Endothelial cell of umbilical vein (primary cell): Measurements from ENCODE around the gene LRRC8B. TPM values are rescaled to one million over a fixed set of nuclear protein-coding genes. Genes with fewer than 3 reads are reported as not detected.

Experiments
- BruUV-seq: library from RNA; stranded (reverse); fragments of 400-500 nt; replicated peaks from 2 replicates; lab custom pipeline; 2021; lab: Mats Ljungman, UMichigan
- CTCF ChIA-PET: fragments of 300-600, 350-600 bp; sonication (Branson Sonifier 250); formaldehyde crosslinking; loops from one replicate; lab custom pipeline; 2021; ENCODE audit warnings: antibody characterized with exemption, inconsistent platforms; lab: Charles Lee
- POLR2A ChIA-PET: fragments of 300-600, 350-600 bp; sonication (Branson Sonifier 250); formaldehyde crosslinking; loops from one replicate; lab custom pipeline; 2021; ENCODE audit warnings: antibody characterized with exemption, inconsistent platforms; lab: Charles Lee
- DNase-seq: peaks from one replicate; pipeline ENCODE4 v3.0.0-alpha.2; 2011; ENCODE audit warnings: low read depth, low spot score
- FAIRE-seq: peaks from 2 replicates; lab custom pipeline; 2011; peaks lifted over from hg19 to GRCh38; lab: Jason Lieb, UNC
- H2AFZ ChIP-seq: 2 replicates; pipeline ENCODE4 v1.6.0; 2012; ENCODE audit warnings: low read depth, low read length, control low read depth, inconsistent platforms
- H3K27ac ChIP-seq: 2 replicates; pipeline ENCODE4 v1.5.1; 2011; ENCODE audit warnings: low read depth, mild to moderate bottlenecking, control low read depth, low read length, moderate library complexity; ENCODE audit not compliant: insufficient read depth
- H3K27me3 ChIP-seq, 2 experiments: 2 replicates each; pipeline versions ENCODE4 v1.6.0 to v1.6.1; 2011; ENCODE audit warnings: low read length in 2 of 2, mixed read lengths in 1 of 2; ENCODE audit not compliant: control insufficient read depth in 2 of 2, insufficient read depth in 2 of 2
- H3K36me3 ChIP-seq, 2 experiments: 2 replicates in 1 of 2; 3 replicates in 1 of 2; pipeline ENCODE4 v1.5.1; 2011; ENCODE audit warnings: low read length in 2 of 2, mild to moderate bottlenecking in 1 of 2, moderate library complexity in 1 of 2; ENCODE audit not compliant: control insufficient read depth in 2 of 2, insufficient read depth in 2 of 2; ENCODE audit errors: extremely low read depth in 1 of 2
- H3K4me1 ChIP-seq: 3 replicates; pipeline ENCODE4 v1.5.1; 2011; ENCODE audit warnings: mild to moderate bottlenecking, low read length; ENCODE audit not compliant: control insufficient read depth, insufficient read depth; ENCODE audit errors: extremely low read depth
- H3K4me2 ChIP-seq: 2 replicates; pipeline ENCODE4 v1.6.1; 2011; ENCODE audit warnings: low read length, control low read depth, mixed read lengths; ENCODE audit not compliant: insufficient read depth
- H3K4me3 ChIP-seq, 3 experiments: fragments of 200-600 bp in 1 of 3; sonication (generic), shearing (Covaris generic) in 1 of 3; replicated peaks in 1 of 3; 2 replicates each; pipeline ENCODE4 v1.5.1; 2011 to 2016; ENCODE audit warnings: control low read depth in 3 of 3, low read length in 3 of 3, mild to moderate bottlenecking in 2 of 3, inconsistent platforms in 1 of 3, low read depth in 1 of 3, moderate library complexity in 1 of 3; ENCODE audit not compliant: insufficient read depth in 1 of 3
- H3K79me2 ChIP-seq: 2 replicates; pipeline ENCODE4 v1.6.0; 2012; ENCODE audit warnings: low read length, inconsistent platforms; ENCODE audit not compliant: control insufficient read depth, insufficient read depth
- H3K9ac ChIP-seq: replicated peaks from 2 replicates; pipeline ENCODE3; 2011; ENCODE audit warnings: low read length, control low read depth; ENCODE audit not compliant: insufficient read depth; ENCODE audit errors: extremely low read depth
- H3K9me1 ChIP-seq: replicated peaks from 3 replicates; pipeline ENCODE4 v1.6.0; 2011; ENCODE audit warnings: mild to moderate bottlenecking, low read length; ENCODE audit not compliant: control insufficient read depth, insufficient read depth; ENCODE audit errors: extremely low read depth
- H3K9me3 ChIP-seq: replicated peaks from 2 replicates; pipeline ENCODE4 v1.5.1; 2012; ENCODE audit warnings: low read length, inconsistent platforms; ENCODE audit not compliant: control insufficient read depth, insufficient read depth
- H4K20me1 ChIP-seq: replicated peaks from 2 replicates; pipeline ENCODE3; 2011; ENCODE audit warnings: mild to moderate bottlenecking, low read length; ENCODE audit not compliant: control insufficient read depth, insufficient read depth; ENCODE audit errors: extremely low read depth
- EZH2 ChIP-seq: IDR thresholded peaks from 2 replicates; pipeline ENCODE4 v1.6.1; 2012; ENCODE audit warnings: borderline replicate concordance, low read depth, mild to moderate bottlenecking, moderate library complexity, low read length, inconsistent platforms; ENCODE audit not compliant: severe bottlenecking
- FOS ChIP-seq: IDR thresholded peaks from 2 replicates; pipeline ENCODE4 v1.6.1; 2011; ENCODE audit warnings: mild to moderate bottlenecking, low read length, moderate library complexity, borderline replicate concordance; ENCODE audit not compliant: insufficient read depth
- GATA2 ChIP-seq: IDR thresholded peaks from 2 replicates; pipeline ENCODE4 v1.7.0; 2011; ENCODE audit warnings: low read depth, mild to moderate bottlenecking, moderate library complexity, mixed read lengths, low read length; ENCODE audit not compliant: insufficient read length, insufficient read depth
- JUN ChIP-seq: IDR thresholded peaks from 2 replicates; pipeline ENCODE4 v1.6.1; 2011; ENCODE audit warnings: borderline replicate concordance, low read depth; ENCODE audit not compliant: insufficient read length, insufficient read depth
- MYC ChIP-seq: IDR thresholded peaks from one replicate; pipeline ENCODE4 v1.6.1; 2011; ENCODE audit warnings: mild to moderate bottlenecking, low read depth, low read length
- POLR2A ChIP-seq: IDR thresholded peaks from 2 replicates; pipeline ENCODE4 v1.6.1; 2012; ENCODE audit warnings: low read depth, mild to moderate bottlenecking, control low read depth, low read length
- POLR2AphosphoS5 ChIP-seq: IDR thresholded peaks from 2 replicates; pipeline ENCODE4 v1.6.1; 2012; ENCODE audit warnings: low read depth, mild to moderate bottlenecking, control low read depth, low read length, moderate library complexity; ENCODE audit not compliant: insufficient read depth
- dilution Hi-C: fragments of 300-500 bp; cut with MboI; formaldehyde crosslinking; loops from one replicate; pipeline ENCODE4 v1.15.0; 2019; ENCODE audit warnings: low sequenced_read_pairs; ENCODE audit not compliant: extremely low pct_ligation_motif_present
- intact Hi-C: fragments of 100-400 bp; cut with micrococcal nuclease; formaldehyde crosslinking; loops from one replicate; pipeline ENCODE4 v1.10.0; 2022
- polyA plus RNA-seq, 4 experiments: library from polyadenylated mRNA; depleted of rRNA in 3 of 4; stranded (reverse) in 3 of 4; unstranded in 1 of 4; fragments of >200 nt; gene quantifications; 2 replicates each; pipeline versions ENCODE4 v1.2.1 to v1.2.3, GENCODE V29; 2011 to 2012; ENCODE audit warnings: missing spikeins in 1 of 4
- total RNA-seq: library from RNA; stranded (reverse); gene quantifications from 2 replicates; pipeline ENCODE4 v1.2.3, GENCODE V29; 2021
- TF ChIP-seq, protein P1 (sequence below), 2 donors: IDR thresholded peaks; 1 replicate in 1 of 2; 2 replicates in 1 of 2; pipeline ENCODE4 v1.5.1; 2011; ENCODE audit warnings: low read length in 2 of 2, mild to moderate bottlenecking in 2 of 2, moderate library complexity in 2 of 2, control low read depth in 1 of 2, inconsistent platforms in 1 of 2, low read depth in 1 of 2; ENCODE audit not compliant: insufficient read depth in 1 of 2; ENCODE audit errors: extremely low read depth in 1 of 2
- TF ChIP-seq, protein P2 (sequence below): IDR thresholded peaks from 2 replicates; pipeline ENCODE4 v1.6.1; 2011; ENCODE audit not compliant: insufficient read depth, insufficient read length

The LRRC8B gene
- total and polyA plus RNA-seq, 2 donors (not counting 3 experiments of a cell fraction or from before 2014, with no cell fraction given), result 15.2 to 15.8 TPM

DNA sequence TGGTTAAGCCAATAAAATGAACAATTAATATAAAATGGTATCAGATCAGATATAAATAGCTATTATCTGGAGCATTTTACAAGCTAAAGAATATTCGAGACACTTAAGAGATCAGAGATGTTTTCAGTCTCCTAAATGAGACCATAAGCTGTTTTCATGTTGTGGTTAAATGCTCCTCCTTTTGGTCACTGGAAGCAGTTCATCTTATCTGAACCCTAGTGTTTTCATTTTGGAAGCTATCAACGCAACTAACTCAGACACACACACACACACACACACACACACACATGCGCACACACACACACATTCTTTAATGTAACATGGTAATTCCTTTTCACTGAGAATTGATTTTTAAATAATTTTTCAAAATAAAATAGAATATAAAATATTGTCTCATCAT, 98.3 kb downstream of the LRRC8B start:
- dilution Hi-C loops (no loop called here), intact Hi-C loops (no loop called here)
- H3K27ac ChIP-seq, result no peak overlapping the region
- H3K4me2 ChIP-seq, result no peak overlapping the region
- POLR2A ChIA-PET, result no interaction called here
- DNase-seq (no peak), FAIRE-seq (no peak)
- no peaks in the 10 kb centered on the region for H4K20me1 ChIP-seq
- peaks cover 2% of the 10 kb centered on the region for H3K4me1 ChIP-seq
- no peaks in the 10 kb centered on the region for H3K9me1 ChIP-seq
- TF ChIP-seq, protein P1, sequence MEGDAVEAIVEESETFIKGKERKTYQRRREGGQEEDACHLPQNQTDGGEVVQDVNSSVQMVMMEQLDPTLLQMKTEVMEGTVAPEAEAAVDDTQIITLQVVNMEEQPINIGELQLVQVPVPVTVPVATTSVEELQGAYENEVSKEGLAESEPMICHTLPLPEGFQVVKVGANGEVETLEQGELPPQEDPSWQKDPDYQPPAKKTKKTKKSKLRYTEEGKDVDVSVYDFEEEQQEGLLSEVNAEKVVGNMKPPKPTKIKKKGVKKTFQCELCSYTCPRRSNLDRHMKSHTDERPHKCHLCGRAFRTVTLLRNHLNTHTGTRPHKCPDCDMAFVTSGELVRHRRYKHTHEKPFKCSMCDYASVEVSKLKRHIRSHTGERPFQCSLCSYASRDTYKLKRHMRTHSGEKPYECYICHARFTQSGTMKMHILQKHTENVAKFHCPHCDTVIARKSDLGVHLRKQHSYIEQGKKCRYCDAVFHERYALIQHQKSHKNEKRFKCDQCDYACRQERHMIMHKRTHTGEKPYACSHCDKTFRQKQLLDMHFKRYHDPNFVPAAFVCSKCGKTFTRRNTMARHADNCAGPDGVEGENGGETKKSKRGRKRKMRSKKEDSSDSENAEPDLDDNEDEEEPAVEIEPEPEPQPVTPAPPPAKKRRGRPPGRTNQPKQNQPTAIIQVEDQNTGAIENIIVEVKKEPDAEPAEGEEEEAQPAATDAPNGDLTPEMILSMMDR (IDR thresholded peaks at IDR 0.05; ENCODE audit: extremely low read depth in 1 of 2, insufficient read depth in 1 of 2, low read depth in 1 of 2, low read length in 2 of 2), result no peak
- no peak overlapping the region for H2AFZ ChIP-seq
- H3K9ac ChIP-seq, result no peak overlapping the region
- no peaks in the 10 kb centered on the region for H3K79me2 ChIP-seq
- H3K4me3 ChIP-seq, result no peak overlapping the region
- BruUV-seq, result no TSS peak
- CTCF ChIA-PET, result interaction anchor here (0.6 to 3.4 kb wide), 15 partner anchors 9 to 158 kb away, joined by 3 to 41 read pairs (median 5); partner anchors contain the start of gene LRRC8C
- H3K9me3 ChIP-seq, result no peaks in the 10 kb centered on the region
- H3K27me3 ChIP-seq, result no peaks in the 10 kb centered on the region
- H3K36me3 ChIP-seq, result no peaks in the 10 kb centered on the region

DNA sequence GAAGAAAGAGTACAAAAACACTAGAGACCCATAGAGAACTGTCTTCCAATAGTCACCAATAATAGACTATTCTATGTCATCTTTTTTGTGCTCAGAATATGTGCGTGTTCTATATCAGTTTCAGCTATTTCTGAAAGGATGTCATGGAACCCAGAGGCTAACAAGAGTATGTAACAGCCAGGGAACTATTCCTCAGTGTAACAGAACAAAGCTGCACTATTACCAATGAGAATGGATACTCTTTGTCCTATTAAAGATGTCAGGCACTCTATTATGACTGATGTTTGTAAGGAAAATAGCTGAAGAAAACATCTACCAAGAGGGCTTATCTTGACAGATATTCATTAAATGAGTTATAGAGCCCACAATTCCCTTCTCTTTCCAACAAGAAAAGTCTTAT, 99.7 kb downstream of the LRRC8B start:
- no peaks in the 10 kb centered on the region for H3K9me3 ChIP-seq
- ChIA-PET CTCF (interaction anchor here (0.9 to 3.4 kb wide), 8 partner anchors 9 to 157 kb away, joined by 3 to 41 read pairs (median 5); no protein-coding TSS in a partner anchor), POLR2A (no interaction called here)
- no peak overlapping the region for H3K9ac ChIP-seq
- no peak overlapping the region for H2AFZ ChIP-seq
- H4K20me1 ChIP-seq, result no peaks in the 10 kb centered on the region
- no peak overlapping the region for H3K4me3 ChIP-seq
- FAIRE-seq (no peak), DNase-seq (no peak)
- no peaks in the 10 kb centered on the region for H3K9me1 ChIP-seq
- H3K27ac ChIP-seq, result no peak overlapping the region
- no peaks in the 10 kb centered on the region for H3K79me2 ChIP-seq
- no peak overlapping the region for H3K4me2 ChIP-seq
- no peaks in the 10 kb centered on the region for H3K36me3 ChIP-seq
- dilution Hi-C loops (no loop called here), intact Hi-C loops (no loop called here)
- peaks cover 2% of the 10 kb centered on the region for H3K4me1 ChIP-seq
- TF ChIP-seq POLR2AphosphoS5 (no peak), POLR2A (no peak), JUN (no peak), MYC (no peak), GATA2 (no peak), EZH2 (no peak), FOS (no peak)
- TF ChIP-seq, protein P1 (IDR thresholded peaks at IDR 0.05; ENCODE audit: extremely low read depth in 1 of 2, insufficient read depth in 1 of 2, low read depth in 1 of 2, low read length in 2 of 2), result no peak
- TF ChIP-seq, protein P2, sequence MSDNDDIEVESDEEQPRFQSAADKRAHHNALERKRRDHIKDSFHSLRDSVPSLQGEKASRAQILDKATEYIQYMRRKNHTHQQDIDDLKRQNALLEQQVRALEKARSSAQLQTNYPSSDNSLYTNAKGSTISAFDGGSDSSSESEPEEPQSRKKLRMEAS, result no peak
- H3K27me3 ChIP-seq, result no peaks in the 10 kb centered on the region
- BruUV-seq, result no TSS peak
